Mesendoderm (in vitro differentiated cells): ENCODE data around the gene PYGM.
A peak's percentile ranks its signal among the peaks of the same experiment; 100 is the strongest.

ENCODE experiments used
- DNase-seq: peaks from one replicate; pipeline ENCODE4 v3.0.0; 2013
- H2AK5ac ChIP-seq: 2 replicates; pipeline ENCODE4 v1.6.1; 2013; ENCODE audit warnings: low read length, inconsistent platforms
- H2BK120ac ChIP-seq: 2 replicates; pipeline ENCODE4 v1.6.1; 2013; ENCODE audit warnings: low read depth, mild to moderate bottlenecking, low read length, moderate library complexity, mixed read lengths
- H2BK15ac ChIP-seq: replicated peaks from 2 replicates; pipeline ENCODE4 v1.6.1; 2013; ENCODE audit warnings: low read depth, mild to moderate bottlenecking, moderate library complexity
- H2BK5ac ChIP-seq: 2 replicates; pipeline ENCODE4 v1.6.1; 2013; ENCODE audit warnings: low read length, inconsistent platforms
- H3K18ac ChIP-seq: 2 replicates; pipeline ENCODE4 v1.6.1; 2013; ENCODE audit warnings: mild to moderate bottlenecking, low read length, mixed read lengths
- H3K23ac ChIP-seq: one replicate; pipeline ENCODE4 v1.6.1; 2013; ENCODE audit warnings: low read length
- H3K27ac ChIP-seq: 2 replicates; pipeline ENCODE4 v1.5.1; 2013; ENCODE audit warnings: low read depth, mild to moderate bottlenecking, inconsistent platforms, low read length, moderate library complexity
- H3K27me3 ChIP-seq: 2 replicates; pipeline ENCODE4 v1.6.1; 2013; ENCODE audit warnings: low read length, control low read depth, mild to moderate bottlenecking, inconsistent platforms; ENCODE audit not compliant: insufficient read depth, poor library complexity
- H3K36me3 ChIP-seq: 2 replicates; pipeline ENCODE4 v1.6.1; 2013; ENCODE audit warnings: low read length, inconsistent platforms; ENCODE audit not compliant: control insufficient read depth, insufficient read depth
- H3K4ac ChIP-seq: one replicate; pipeline ENCODE4 v1.6.1; 2013; ENCODE audit warnings: low read depth, mild to moderate bottlenecking, low read length, moderate library complexity
- H3K4me1 ChIP-seq: 2 replicates; pipeline ENCODE4 v1.6.1; 2013; ENCODE audit warnings: low read depth, low read length, inconsistent platforms; ENCODE audit not compliant: control insufficient read depth
- H3K4me2 ChIP-seq: 2 replicates; pipeline ENCODE4 v1.6.1; 2013; ENCODE audit warnings: low read length
- H3K4me3 ChIP-seq: 2 replicates; pipeline ENCODE4 v1.5.1; 2013; ENCODE audit warnings: mild to moderate bottlenecking, low read length
- H3K56ac ChIP-seq: one replicate; pipeline ENCODE4 v1.6.1; 2013; ENCODE audit warnings: low read length
- H3K79me1 ChIP-seq: 2 replicates; pipeline ENCODE4 v1.6.1; 2013; ENCODE audit warnings: low read length, inconsistent platforms
- H3K79me2 ChIP-seq: 2 replicates; pipeline ENCODE4 v1.6.1; 2013; ENCODE audit warnings: mild to moderate bottlenecking, low read length; ENCODE audit not compliant: control insufficient read depth, insufficient read depth
- H3K9ac ChIP-seq: 2 replicates; pipeline ENCODE4 v1.6.1; 2013; ENCODE audit warnings: low read length, inconsistent platforms
- H4K5ac ChIP-seq: one replicate; pipeline ENCODE4 v1.6.1; 2013; ENCODE audit warnings: low read length
- H4K8ac ChIP-seq: one replicate; pipeline ENCODE4 v1.6.1; 2013; ENCODE audit warnings: low read depth, mild to moderate bottlenecking, control low read depth, low read length, moderate library complexity
- WGBS: extraction: QIAGEN DNeasy Blood & Tissue Kit; methylation state at CpG from one replicate; pipeline ENCODE4 v1.1.7; 2013; ENCODE audit warnings: low lambda C conversion rate, missing lambda C conversion rate; ENCODE audit not compliant: insufficient coverage; ENCODE audit errors: extremely low coverage; 5-methylcytosine and 5-hydroxymethylcytosine counted together

The PYGM gene

GRCh38 chr11:64729851-64730382 lies 29.9 kb downstream of the PYGM start:
- H2BK5ac ChIP-seq, result no peak overlapping the region
- WGBS, result no CpG with 5 or more reads among the region's 21 CpGs
- H2BK15ac ChIP-seq, result no peak overlapping the region
- peak overlapping the region; percentile 43 for H3K9ac ChIP-seq
- peaks cover 4% of the 10 kb centered on the region for H3K4me1 ChIP-seq
- no peaks in the 10 kb centered on the region for H3K36me3 ChIP-seq
- DNase-seq, result peak; percentile 92
- no peaks in the 10 kb centered on the region for H3K79me1 ChIP-seq
- H3K4me2 ChIP-seq, result peak overlapping the region; percentile 18
- no peak overlapping the region for H2BK120ac ChIP-seq
- H2AK5ac ChIP-seq, result no peak overlapping the region
- H3K23ac ChIP-seq, result no peak overlapping the region
- H3K27me3 ChIP-seq, result no peaks in the 10 kb centered on the region
- H3K4me3 ChIP-seq, result no peak overlapping the region
- no peak overlapping the region for H3K27ac ChIP-seq
- peak overlapping the region; percentile 77 for H3K56ac ChIP-seq
- no peak overlapping the region for H3K4ac ChIP-seq
- H3K18ac ChIP-seq, result no peak overlapping the region
- no peaks in the 10 kb centered on the region for H3K79me2 ChIP-seq
- H4K5ac ChIP-seq, result no peak overlapping the region
- no peak overlapping the region for H4K8ac ChIP-seq

- Histone ChIP-seq H3K4me3 (no peak overlapping the region), H2BK15ac (no peak overlapping the region)
- WGBS, result no CpG with 5 or more reads among the region's 11 CpGs
Measured at GRCh38 chr11:64728757-64729365, 30.9 kb downstream of the PYGM start.

GRCh38 chr11:64726867-64727530 lies 32.8 kb downstream of the PYGM start:
- H3K9ac ChIP-seq, result no peak overlapping the region
- H3K18ac ChIP-seq, result no peak overlapping the region

More at GRCh38 chr11:64728757-64729365, 30.9 kb downstream of the PYGM start:
- Histone ChIP-seq H3K9ac (no peak overlapping the region), H3K27ac (no peak overlapping the region), H3K4ac (no peak overlapping the region), H3K4me1 (peaks cover 4% of the 10 kb centered on the region), H3K79me1 (no peaks in the 10 kb centered on the region), H2BK5ac (no peak overlapping the region), H3K56ac (no peak overlapping the region), H3K4me2 (no peak overlapping the region), H4K5ac (no peak overlapping the region), H2AK5ac (no peak overlapping the region), H3K36me3 (no peaks in the 10 kb centered on the region), H4K8ac (no peak overlapping the region), H3K23ac (no peak overlapping the region), H3K18ac (no peak overlapping the region), H2BK120ac (no peak overlapping the region), H3K79me2 (no peaks in the 10 kb centered on the region), H3K27me3 (no peaks in the 10 kb centered on the region)
- no peak for DNase-seq

GRCh38 chr11:64726211-64726641 lies 33.5 kb downstream of the PYGM start:
- Histone ChIP-seq H3K23ac (no peak overlapping the region), H4K8ac (no peak overlapping the region), H3K4me3 (no peak overlapping the region), H3K4ac (no peak overlapping the region), H3K9ac (peak overlapping the region; percentile 25), H3K27me3 (peaks cover 6% of the 10 kb centered on the region), H3K27ac (no peak overlapping the region), H3K18ac (no peak overlapping the region), H2BK5ac (no peak overlapping the region), H2BK120ac (no peak overlapping the region), H3K36me3 (no peaks in the 10 kb centered on the region), H3K79me2 (no peaks in the 10 kb centered on the region), H3K4me2 (no peak overlapping the region), H2BK15ac (no peak overlapping the region), H4K5ac (peak overlapping the region; percentile 75), H2AK5ac (no peak overlapping the region), H3K4me1 (peaks cover 4% of the 10 kb centered on the region), H3K56ac (peak overlapping the region; percentile 54), H3K79me1 (no peaks in the 10 kb centered on the region)
- no CpG with 5 or more reads among the region's 9 CpGs for WGBS
- peak; percentile 45 for DNase-seq

More at GRCh38 chr11:64726867-64727530, 32.8 kb downstream of the PYGM start:
- Histone ChIP-seq H3K4me2 (no peak overlapping the region), H3K4ac (no peak overlapping the region), H3K79me1 (no peaks in the 10 kb centered on the region), H3K23ac (no peak overlapping the region), H2BK5ac (no peak overlapping the region), H2AK5ac (no peak overlapping the region), H3K56ac (no peak overlapping the region), H4K8ac (no peak overlapping the region), H3K27ac (no peak overlapping the region), H3K79me2 (no peaks in the 10 kb centered on the region), H3K4me3 (no peak overlapping the region), H4K5ac (no peak overlapping the region), H3K4me1 (peaks cover 4% of the 10 kb centered on the region), H3K27me3 (peaks cover 6% of the 10 kb centered on the region), H2BK120ac (no peak overlapping the region), H2BK15ac (no peak overlapping the region), H3K36me3 (no peaks in the 10 kb centered on the region)
- no CpG with 5 or more reads among the region's 7 CpGs for WGBS
- DNase-seq, result no peak

- H3K79me1 ChIP-seq, result no peaks in the 10 kb centered on the region
- H3K4ac ChIP-seq, result no peak overlapping the region
- no peak overlapping the region for H3K9ac ChIP-seq
- H2BK15ac ChIP-seq, result no peak overlapping the region
- no peak overlapping the region for H3K27ac ChIP-seq
- no peak overlapping the region for H4K8ac ChIP-seq
- DNase-seq, result no peak
- no peak overlapping the region for H3K4me2 ChIP-seq
- no peak overlapping the region for H2BK120ac ChIP-seq
- peak overlapping the region; percentile 47 for H3K56ac ChIP-seq
- no peak overlapping the region for H2BK5ac ChIP-seq
- no peak overlapping the region for H3K18ac ChIP-seq
- H3K4me3 ChIP-seq, result no peak overlapping the region
- H3K4me1 ChIP-seq, result peaks cover 2% of the 10 kb centered on the region
- no peaks in the 10 kb centered on the region for H3K79me2 ChIP-seq
- H3K36me3 ChIP-seq, result no peaks in the 10 kb centered on the region
- no peak overlapping the region for H3K23ac ChIP-seq
- WGBS, result no CpG with 5 or more reads among the region's 7 CpGs
- no peak overlapping the region for H2AK5ac ChIP-seq
- H4K5ac ChIP-seq, result no peak overlapping the region
- peaks cover 6% of the 10 kb centered on the region for H3K27me3 ChIP-seq
Measured at GRCh38 chr11:64724863-64725532, 34.8 kb downstream of the PYGM start.
